Tongue (tissue), 2 donors: ENCODE measurements around the gene CTNNBL1. TPM values are rescaled to one million over a fixed set of nuclear protein-coding genes. Genes with fewer than 3 reads are reported as not detected.
"Not testable (repeated sequence)": the region's sequence is repeated elsewhere in the genome, so short reads cannot be mapped to it uniquely, and the experiment has no call there.

ENCODE experiments used
- DNase-seq: peaks from one replicate; pipeline ENCODE4 v3.0.0-alpha.2; 2015
- total RNA-seq: library from RNA; depleted of rRNA; stranded (reverse); fragments of >200 nt; gene quantifications from one replicate; pipeline ENCODE4 v1.2.3, GENCODE V29; 2014

CTNNBL1 gene
- total RNA-seq, 1 donor from 2014 or later: 40.2 TPM

GRCh38 chr20:37677969-37678861 is 15.6 kb upstream of the CTNNBL1 start:
- no peak for DNase-seq

GRCh38 chr20:37679751-37680150 is 14.1 kb upstream of the CTNNBL1 start:
- not testable (repeated sequence) for DNase-seq

GRCh38 chr20:37680420-37680819 is 13.4 kb upstream of the CTNNBL1 start:
- DNase-seq: no peak

GRCh38 chr20:37681384-37682112 is 12.3 kb upstream of the CTNNBL1 start:
- no peak for DNase-seq

- not testable (repeated sequence) for DNase-seq
Observed at GRCh38 chr20:37683146-37683545, 10.7 kb upstream of the CTNNBL1 start.

- DNase-seq: no peak
Observed at GRCh38 chr20:37686762-37687477, 6.9 kb upstream of the CTNNBL1 start.

- DNase-seq: no peak
Observed at GRCh38 chr20:37687478-37687805, 6.4 kb upstream of the CTNNBL1 start.

- no peak for DNase-seq
Observed at GRCh38 chr20:37688093-37688492, 5.7 kb upstream of the CTNNBL1 start.

- DNase-seq: no peak
Observed at GRCh38 chr20:37690626-37691369, 3.0 kb upstream of the CTNNBL1 start.

GRCh38 chr20:37692459-37693166 is 1.2 kb upstream of the CTNNBL1 start:
- no peak for DNase-seq

- DNase-seq: no peak
Observed at GRCh38 chr20:37693242-37693634, 592 bp upstream of the CTNNBL1 start.

GRCh38 chr20:37695684-37696342 is 2.0 kb downstream of the CTNNBL1 start:
- DNase-seq: no peak

GRCh38 chr20:37697314-37697713 is 3.5 kb downstream of the CTNNBL1 start:
- no peak for DNase-seq

- DNase-seq: no peak
Observed at GRCh38 chr20:37699202-37699601, 5.4 kb downstream of the CTNNBL1 start.

- DNase-seq: no peak
Observed at GRCh38 chr20:37700301-37700700, 6.5 kb downstream of the CTNNBL1 start.

GRCh38 chr20:37701676-37702075 is 7.8 kb downstream of the CTNNBL1 start:
- not testable (repeated sequence) for DNase-seq

GRCh38 chr20:37702403-37703034 is 8.7 kb downstream of the CTNNBL1 start:
- no peak for DNase-seq

GRCh38 chr20:37703035-37703845 is 9.4 kb downstream of the CTNNBL1 start:
- DNase-seq: no peak

- no peak for DNase-seq
Observed at GRCh38 chr20:37704955-37705354, 11.1 kb downstream of the CTNNBL1 start.

- no peak for DNase-seq
Observed at GRCh38 chr20:37706298-37706697, 12.5 kb downstream of the CTNNBL1 start.
